ENCODE results near the gene IGFL2.

GRCh38 chr19:46150606-46151005 is 2.6 kb downstream of the IGFL2 start:
- no peak for TF ChIP-seq POLR2A (IDR thresholded peaks at IDR 0.05; ENCODE audit: low read depth, low read length)
- no peak for TF ChIP-seq POLR2AphosphoS5 (IDR thresholded peaks at IDR 0.05; ENCODE audit: low read depth, low read length)
- no peak for TF ChIP-seq TAF1 (IDR thresholded peaks at IDR 0.05; ENCODE audit: low read depth, low read length)
- no peak for TF ChIP-seq SPI1 (IDR thresholded peaks at IDR 0.05; ENCODE audit: low read depth, low read length)

All from GM12891 (cell line).